ENCODE measurements around the gene ADIPOQ. TPM values are rescaled to one million over a fixed set of nuclear protein-coding genes. Genes with fewer than 3 reads are reported as not detected.

Gene ADIPOQ
- total and polyA plus RNA-seq, 2 of the 4 experiments (the other 2 are of a cell fraction), result not detected

- H3K18ac ChIP-seq (ENCODE audit: low read depth, low read length), result no peak overlapping the region
- H3K4me2 ChIP-seq (ENCODE audit: low read depth, low read length), result no peak overlapping the region
- H3K9ac ChIP-seq (ENCODE audit: low read depth, low read length), result no peak overlapping the region
- H3K79me1 ChIP-seq (ENCODE audit: low read depth in 1 of 2, low read length in 2 of 2), result peaks cover 6 to 15% of the 10 kb centered on the region in 2 experiments; a peak in 3 of 4 replicates
- TF ChIP-seq BHLHE40 (IDR thresholded peaks at IDR 0.05; ENCODE audit: low read depth, low read length) (no peak), MXI1 (IDR thresholded peaks at IDR 0.05; ENCODE audit: borderline replicate concordance, low read depth, low read length) (no peak), POLR2A (IDR thresholded peaks at IDR 0.05; ENCODE audit: low read depth, low read length) (no peak), ELK1 (IDR thresholded peaks at IDR 0.05; ENCODE audit: borderline replicate concordance, low read depth, low read length) (no peak), CTCF (conservative IDR thresholded peaks at IDR 0.05; ENCODE audit: low read depth, low read length) (no peak), SMC3 (IDR thresholded peaks at IDR 0.05; ENCODE audit: low read depth, low read length) (no peak), MAZ (IDR thresholded peaks at IDR 0.05; ENCODE audit: borderline replicate concordance, low read depth, low read length) (no peak), MAFK (IDR thresholded peaks at IDR 0.05; ENCODE audit: low read depth, low read length) (no peak), CHD1 (IDR thresholded peaks at IDR 0.05; ENCODE audit: low read depth, low read length) (no peak), NFE2L2 (IDR thresholded peaks at IDR 0.05; ENCODE audit: low read depth, low read length) (no peak)
- 0 out of 2 replicates have a peak, but pooled peaks cover 4% of the 10 kb centered on the region for H3K9me1 ChIP-seq (ENCODE audit: insufficient read depth, low read length)
- intact Hi-C loops (cut with micrococcal nuclease), result loop anchor here (10.0 kb wide), 1 partner anchor 526 kb away; no protein-coding TSS in a partner anchor
- H4K8ac ChIP-seq (ENCODE audit: low read depth in 2 of 2, low read length in 2 of 2), result no peak overlapping the region
- in situ Hi-C loops (cut with MboI; ENCODE audit: low sequenced_read_pairs), result loop anchor here (25.0 kb wide), 1 partner anchor 823 kb away; no protein-coding TSS in a partner anchor
- no peak overlapping the region for H4K5ac ChIP-seq (ENCODE audit: low read depth, low read length)
- WGBS, 2 experiments (ENCODE audit: extremely low coverage in 2 of 2, insufficient read length in 1 of 2), result no CpG with 5 or more reads among the region's 5 CpGs
- H2BK15ac ChIP-seq (ENCODE audit: low read depth, low read length), result no peak overlapping the region
- H2BK20ac ChIP-seq (ENCODE audit: low read depth, low read length), result no peak overlapping the region
- BruUV-seq (replicated peaks), result no TSS peak
- H3K4me1 ChIP-seq (ENCODE audit: control insufficient read depth, insufficient read depth, low read length), result peaks cover 1% of the 10 kb centered on the region; the same call in 1 of the 2 replicates
- H3K9me3 ChIP-seq (ENCODE audit: control insufficient read depth, insufficient read depth, low read length), result no peaks in the 10 kb centered on the region
- no peak overlapping the region for H4K91ac ChIP-seq (ENCODE audit: insufficient read depth, low read depth, low read length)
- ChIA-PET CTCF (no interaction called here), POLR2A (ENCODE audit: unreplicated experiment) (no interaction called here)
- no peak overlapping the region for H3K4me3 ChIP-seq (ENCODE audit: insufficient read depth, low read depth, low read length)
- DNase-seq (no peak), ATAC-seq (ENCODE audit: low read depth) (no peak)
- no peak overlapping the region for H2AK5ac ChIP-seq (ENCODE audit: low read depth, low read length)
- no peak overlapping the region for H2BK5ac ChIP-seq (ENCODE audit: low read depth, low read length, poor library complexity, severe bottlenecking)
- H2AFZ ChIP-seq (replicated peaks; ENCODE audit: low read length, poor library complexity), result no peak overlapping the region
- H3K27me3 ChIP-seq (ENCODE audit: control insufficient read depth, insufficient read depth, low read length), result no peaks in the 10 kb centered on the region
- no peak overlapping the region for H3K27ac ChIP-seq (ENCODE audit: insufficient read depth, low read length)
- no peak overlapping the region for H2AK9ac ChIP-seq (replicated peaks; ENCODE audit: low read depth, low read length, poor library complexity)
- no peak overlapping the region for H3K56ac ChIP-seq (ENCODE audit: extremely low read depth, insufficient read depth, low read length)
- no peak overlapping the region for H2BK120ac ChIP-seq (ENCODE audit: low read depth, low read length)
- no peak overlapping the region for H3K23ac ChIP-seq (ENCODE audit: low read depth, low read length)
- dilution Hi-C loops (cut with HindIII; ENCODE audit: low sequenced_read_pairs, unreplicated experiment), result no loop called here
- no peak overlapping the region for H3K4ac ChIP-seq (ENCODE audit: low read depth, low read length)
- no peak overlapping the region for H3K14ac ChIP-seq (replicated peaks; ENCODE audit: low read depth, low read length)
- H3K36me3 ChIP-seq (ENCODE audit: control insufficient read depth, insufficient read depth, low read length), result no peaks in the 10 kb centered on the region
- no peaks in the 10 kb centered on the region for H4K20me1 ChIP-seq (ENCODE audit: insufficient read depth, low read length)
These were observed 32.0 kb upstream of the ADIPOQ start for GRCh38 chr3:186810336-186810996.
